Measurements from ENCODE around the gene SLC1A4.
A peak's percentile ranks its signal among the peaks of the same experiment; 100 is the strongest.

SLC1A4 gene

DNA sequence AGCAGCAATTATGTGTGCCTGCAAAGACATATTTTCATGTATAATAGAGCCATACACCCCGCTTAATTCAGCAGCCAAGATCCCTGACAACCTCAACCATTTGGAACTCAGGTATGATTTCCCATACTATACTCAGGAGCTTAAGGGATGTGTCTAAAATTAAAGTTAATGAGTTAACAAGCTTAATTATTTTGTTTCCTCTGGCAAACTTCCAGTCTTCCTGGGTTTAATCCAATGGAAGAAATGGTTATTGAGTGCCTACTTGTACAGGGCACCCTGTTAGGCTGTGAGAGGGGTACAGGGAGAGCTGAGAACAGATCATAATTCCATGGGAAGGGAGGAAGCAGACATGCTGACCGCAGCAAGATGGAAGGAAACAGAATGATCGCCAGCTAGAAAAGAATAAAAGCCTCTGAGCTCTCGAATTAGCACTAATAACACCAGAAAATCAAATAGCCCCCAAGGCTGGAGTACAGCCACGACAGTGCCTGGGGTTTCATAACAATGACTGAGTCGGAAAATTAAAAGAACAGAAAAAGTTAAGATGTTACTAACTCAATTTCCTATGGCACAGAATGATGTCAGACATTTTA is 46.2 kb downstream of the SLC1A4 start:
- Histone ChIP-seq H3K27ac (no peak overlapping the region), H3K27me3 (ENCODE audit: insufficient read depth, low read depth, severe bottlenecking) (no peaks in the 10 kb centered on the region), H3K4me3 (ENCODE audit: low read depth, low read length) (no peak overlapping the region), H3K36me3 (peaks cover 15% of the 10 kb centered on the region), H3K9me3 (ENCODE audit: severe bottlenecking) (no peaks in the 10 kb centered on the region)
- TF ChIP-seq, protein P1, sequence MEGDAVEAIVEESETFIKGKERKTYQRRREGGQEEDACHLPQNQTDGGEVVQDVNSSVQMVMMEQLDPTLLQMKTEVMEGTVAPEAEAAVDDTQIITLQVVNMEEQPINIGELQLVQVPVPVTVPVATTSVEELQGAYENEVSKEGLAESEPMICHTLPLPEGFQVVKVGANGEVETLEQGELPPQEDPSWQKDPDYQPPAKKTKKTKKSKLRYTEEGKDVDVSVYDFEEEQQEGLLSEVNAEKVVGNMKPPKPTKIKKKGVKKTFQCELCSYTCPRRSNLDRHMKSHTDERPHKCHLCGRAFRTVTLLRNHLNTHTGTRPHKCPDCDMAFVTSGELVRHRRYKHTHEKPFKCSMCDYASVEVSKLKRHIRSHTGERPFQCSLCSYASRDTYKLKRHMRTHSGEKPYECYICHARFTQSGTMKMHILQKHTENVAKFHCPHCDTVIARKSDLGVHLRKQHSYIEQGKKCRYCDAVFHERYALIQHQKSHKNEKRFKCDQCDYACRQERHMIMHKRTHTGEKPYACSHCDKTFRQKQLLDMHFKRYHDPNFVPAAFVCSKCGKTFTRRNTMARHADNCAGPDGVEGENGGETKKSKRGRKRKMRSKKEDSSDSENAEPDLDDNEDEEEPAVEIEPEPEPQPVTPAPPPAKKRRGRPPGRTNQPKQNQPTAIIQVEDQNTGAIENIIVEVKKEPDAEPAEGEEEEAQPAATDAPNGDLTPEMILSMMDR (IDR thresholded peaks at IDR 0.05; ENCODE audit: low read depth, low read length), result no peak
- no peak for DNase-seq

DNA sequence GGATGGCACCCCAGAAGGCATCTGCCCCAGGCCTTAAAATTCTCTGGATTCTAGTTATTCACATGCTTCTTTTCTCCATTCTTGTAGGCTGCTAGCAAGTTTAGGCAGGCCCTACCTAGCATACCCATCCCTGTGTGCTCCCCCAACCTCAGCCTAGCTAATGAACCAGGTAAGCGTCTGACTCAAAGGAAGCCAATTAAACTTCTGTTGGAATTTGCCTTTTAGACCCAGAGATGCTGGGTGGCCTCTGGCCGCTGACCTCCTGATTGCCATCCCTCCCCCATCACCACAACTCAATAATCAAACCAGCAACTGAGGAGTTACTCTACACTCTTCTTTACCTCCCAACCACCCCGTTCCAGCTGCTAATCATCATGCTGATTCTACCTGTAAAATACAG is 48.0 kb downstream of the SLC1A4 start:
- H3K9me3 ChIP-seq (ENCODE audit: severe bottlenecking), result no peaks in the 10 kb centered on the region
- no peak overlapping the region for H3K4me3 ChIP-seq (ENCODE audit: low read depth, low read length)
- TF ChIP-seq, protein P1 (IDR thresholded peaks at IDR 0.05; ENCODE audit: low read depth, low read length), result no peak
- H3K27ac ChIP-seq, result no peak overlapping the region
- no peaks in the 10 kb centered on the region for H3K27me3 ChIP-seq (ENCODE audit: insufficient read depth, low read depth, severe bottlenecking)
- no peak for DNase-seq
- H3K36me3 ChIP-seq, result peaks cover 17% of the 10 kb centered on the region

DNA sequence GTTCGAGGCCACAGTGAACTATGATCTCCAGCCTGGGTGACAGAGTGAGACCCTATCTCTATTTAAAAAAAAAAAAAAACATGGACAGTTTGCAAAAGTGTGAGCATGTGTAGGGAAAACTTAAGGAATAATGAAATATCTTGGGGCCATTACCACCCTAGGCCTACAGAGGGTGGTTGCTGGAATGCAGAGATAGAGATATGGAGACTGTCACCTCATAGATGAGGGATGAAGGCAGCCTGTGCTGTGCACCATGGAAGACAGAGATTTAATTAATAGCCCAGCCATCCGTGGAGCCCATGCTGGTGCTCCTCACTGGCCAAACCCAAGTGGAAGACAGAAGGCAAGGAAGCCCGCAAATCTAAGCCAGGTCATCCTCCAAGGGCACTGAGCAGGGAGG is 50.4 kb downstream of the SLC1A4 start:
- H3K27me3 ChIP-seq (ENCODE audit: insufficient read depth, low read depth, severe bottlenecking), result no peaks in the 10 kb centered on the region
- H3K36me3 ChIP-seq, result peaks cover 31% of the 10 kb centered on the region
- H3K27ac ChIP-seq, result no peak overlapping the region
- TF ChIP-seq, protein P1 (IDR thresholded peaks at IDR 0.05; ENCODE audit: low read depth, low read length), result no peak
- H3K9me3 ChIP-seq (ENCODE audit: severe bottlenecking), result peaks cover 9% of the 10 kb centered on the region
- H3K4me3 ChIP-seq (ENCODE audit: low read depth, low read length), result no peak overlapping the region
- no peak for DNase-seq

DNA sequence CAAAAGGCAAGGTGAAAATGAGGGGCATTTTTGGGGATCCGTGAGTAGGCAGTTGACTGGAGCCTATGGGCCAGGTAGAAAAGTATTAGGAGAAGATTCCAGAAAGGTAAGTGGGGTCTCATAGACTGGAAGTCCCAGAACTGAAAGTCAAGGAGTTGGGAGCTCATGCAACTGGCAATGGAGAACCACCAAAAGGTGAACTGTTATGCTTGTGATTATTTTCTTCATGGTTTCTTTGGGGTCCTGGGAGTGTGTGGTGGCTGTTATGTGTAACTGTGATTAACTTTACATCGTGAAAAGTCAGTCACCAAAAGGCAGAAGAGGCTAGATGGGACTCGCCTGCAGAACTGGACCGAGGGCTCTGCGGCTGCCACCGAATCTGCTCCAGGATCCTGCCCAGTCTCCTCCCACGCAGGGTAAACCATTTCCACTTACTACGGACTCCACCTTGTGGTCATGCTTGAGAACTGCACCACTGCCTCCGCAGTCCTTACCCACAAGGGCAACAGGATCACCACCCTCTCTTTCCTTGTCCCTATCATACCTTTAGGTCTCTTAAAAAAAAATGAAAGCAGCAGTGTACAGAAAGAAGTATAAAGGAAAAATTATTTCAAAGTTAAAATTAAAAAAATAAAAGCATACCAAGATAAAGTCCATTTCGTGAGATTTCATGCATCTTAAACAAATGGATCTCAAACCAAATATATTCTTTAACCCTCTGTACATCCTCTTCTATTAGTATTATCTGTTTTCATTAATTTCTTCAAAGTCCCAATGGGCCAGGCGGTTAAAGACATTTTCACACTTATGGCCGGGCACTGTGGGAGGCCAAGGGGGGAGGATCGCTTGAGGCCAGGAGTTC is 51.4 kb downstream of the SLC1A4 start:
- H3K36me3 ChIP-seq, result peaks cover 38% of the 10 kb centered on the region
- peaks cover 9% of the 10 kb centered on the region for H3K9me3 ChIP-seq (ENCODE audit: severe bottlenecking)
- H3K4me3 ChIP-seq (ENCODE audit: low read depth, low read length), result no peak overlapping the region
- TF ChIP-seq, protein P1 (IDR thresholded peaks at IDR 0.05; ENCODE audit: low read depth, low read length), result peak; percentile 97
- no peaks in the 10 kb centered on the region for H3K27me3 ChIP-seq (ENCODE audit: insufficient read depth, low read depth, severe bottlenecking)
- H3K27ac ChIP-seq, result 0 out of 2 replicates have a peak overlapping the region, but pooled peaks have one; percentile 36
- DNase-seq, result peak; percentile 90

DNA sequence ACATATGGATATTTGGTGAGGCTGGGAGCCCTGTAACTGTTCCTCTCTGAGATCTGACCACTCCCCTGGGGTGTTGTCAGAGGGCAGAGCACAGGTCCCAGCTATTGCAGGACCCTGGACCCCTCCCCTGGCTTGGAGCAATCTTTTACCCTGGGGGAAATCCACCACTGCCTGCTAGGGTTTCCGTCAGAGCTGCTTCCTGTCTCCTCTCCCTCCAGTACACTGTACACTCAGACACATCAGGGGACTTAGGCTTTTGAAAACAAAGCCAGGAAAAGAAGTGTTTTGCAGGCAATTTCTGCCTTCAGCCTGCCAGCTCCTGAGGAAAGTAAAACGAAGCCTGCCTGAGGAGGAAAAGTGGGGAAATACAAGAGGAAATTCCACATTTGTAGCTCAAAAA is 53.8 kb downstream of the SLC1A4 start:
- TF ChIP-seq, protein P1 (IDR thresholded peaks at IDR 0.05; ENCODE audit: low read depth, low read length), result no peak
- H3K27me3 ChIP-seq (ENCODE audit: insufficient read depth, low read depth, severe bottlenecking), result no peaks in the 10 kb centered on the region
- DNase-seq, result no peak
- H3K9me3 ChIP-seq (ENCODE audit: severe bottlenecking), result peaks cover 9% of the 10 kb centered on the region
- H3K27ac ChIP-seq, result no peak overlapping the region
- H3K36me3 ChIP-seq, result peaks cover 35% of the 10 kb centered on the region
- H3K4me3 ChIP-seq (ENCODE audit: low read depth, low read length), result no peak overlapping the region

Data from WERI-Rb-1 (cell line).